GM18520 (cell line): ENCODE data around the gene ZAR1.
"Not testable (repeated sequence)": the region's sequence is repeated elsewhere in the genome, so short reads cannot be mapped to it uniquely, and the experiment has no call there.

Experiments
- ATAC-seq: cut with Tn5 transposase; IDR thresholded peaks from one replicate; pipeline ENCODE4 v1.9.1; 2021; ENCODE audit not compliant: unreplicated experiment

Gene ZAR1

GRCh38 chr4:48490012-48490679 is at the start of gene ZAR1:
Gene ZAR1, plus strand, starts transcription at chr4:48490252. Its CDS starts 40 bp downstream, at chr4:48490292.
- ATAC-seq = no peak

DNA sequence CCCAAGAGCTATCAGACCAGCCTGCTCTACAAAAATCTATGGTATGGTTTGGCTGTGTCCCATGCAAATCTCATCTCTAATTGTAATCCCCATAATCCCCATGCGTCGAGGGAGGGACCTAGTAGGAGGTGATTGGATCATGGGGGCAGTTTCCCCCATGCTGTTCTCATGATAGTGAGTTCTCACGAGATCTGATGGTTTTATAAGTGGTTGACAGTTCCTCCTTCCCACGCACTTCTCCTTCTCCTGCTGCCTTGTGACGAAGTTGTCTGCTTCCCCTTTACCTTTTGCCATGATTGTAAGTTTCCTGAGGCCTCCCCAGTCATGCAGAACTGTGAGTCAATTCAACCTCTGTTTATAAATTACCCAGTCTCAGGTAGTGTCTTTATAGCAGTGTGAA is 49.1 kb upstream of the ZAR1 start:
- not testable (repeated sequence) for ATAC-seq

- ATAC-seq = no peak
Observed at GRCh38 chr4:48445704-48446103, 44.3 kb upstream of the ZAR1 start.

GRCh38 chr4:48446642-48447041 is 43.4 kb upstream of the ZAR1 start:
- no peak for ATAC-seq

DNA sequence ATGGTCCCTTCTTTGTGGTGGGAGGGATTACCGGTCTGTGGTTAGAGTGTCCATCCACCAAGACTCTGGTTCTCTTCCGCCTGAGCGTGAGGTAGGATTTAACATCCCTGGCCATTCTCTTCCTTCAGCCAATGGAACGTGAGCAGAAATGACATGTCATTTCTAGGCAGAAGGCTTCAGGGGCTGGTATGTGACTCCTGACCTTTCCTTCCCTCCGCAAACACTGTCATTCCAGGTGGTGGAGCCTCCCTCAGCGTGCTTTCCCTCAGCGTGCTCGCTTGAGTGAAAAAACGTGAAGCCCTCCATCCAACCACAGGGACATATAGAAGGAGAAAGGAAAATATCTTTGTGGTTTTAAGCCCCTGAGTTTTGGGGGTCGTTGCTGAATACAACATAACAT is 40.9 kb upstream of the ZAR1 start:
- no peak for ATAC-seq

GRCh38 chr4:48450740-48451139 is 39.3 kb upstream of the ZAR1 start:
- ATAC-seq = no peak

GRCh38 chr4:48451656-48452055 is 38.4 kb upstream of the ZAR1 start:
- ATAC-seq = not testable (repeated sequence)

- ATAC-seq = no peak
Observed at GRCh38 chr4:48454591-48454990, 35.5 kb upstream of the ZAR1 start.

GRCh38 chr4:48461000-48461399 is 29.1 kb upstream of the ZAR1 start:
- ATAC-seq = no peak

DNA sequence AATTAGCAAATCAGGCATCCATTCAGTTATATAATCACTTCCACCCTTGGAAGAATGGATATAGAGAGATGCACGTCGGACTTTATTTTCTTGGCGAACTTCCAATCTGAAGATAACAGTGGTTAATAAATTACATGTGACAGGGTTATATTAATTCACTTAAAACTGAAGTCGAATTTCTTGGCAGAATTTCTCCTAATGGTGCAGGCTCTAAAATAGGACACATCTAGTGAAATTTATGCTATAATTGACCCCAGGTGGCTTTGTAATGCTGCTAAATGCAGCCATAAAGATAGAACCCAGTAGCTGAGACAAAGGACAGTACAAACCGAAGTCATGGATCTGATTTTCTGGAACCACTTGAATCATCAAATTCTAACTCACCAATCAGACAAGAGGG is 27.7 kb upstream of the ZAR1 start:
- no peak for ATAC-seq

DNA sequence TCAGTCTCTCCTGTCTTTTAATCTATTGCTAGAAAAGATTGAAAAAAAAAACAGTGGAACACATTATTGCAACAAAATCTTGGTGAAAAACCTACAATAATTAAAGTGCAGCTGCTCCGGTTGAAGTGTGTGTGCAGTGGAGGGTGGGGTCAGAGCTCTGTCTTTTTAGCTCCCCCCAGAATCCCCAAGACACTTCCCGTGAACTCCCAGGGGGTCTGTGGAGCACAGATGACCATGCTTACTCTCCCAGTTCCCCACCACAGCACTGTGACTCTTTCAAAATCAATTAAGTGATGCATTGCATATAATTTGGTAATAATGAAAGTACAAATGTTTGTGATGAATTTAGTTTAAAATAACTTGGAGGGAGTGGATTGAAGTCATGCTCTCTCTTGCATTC is 22.6 kb upstream of the ZAR1 start:
- no peak for ATAC-seq

- no peak for ATAC-seq
Observed at GRCh38 chr4:48467891-48468290, 22.2 kb upstream of the ZAR1 start.

GRCh38 chr4:48470137-48470536 is 19.9 kb upstream of the ZAR1 start:
- no peak for ATAC-seq

- ATAC-seq = no peak
Observed at GRCh38 chr4:48470570-48470969, 19.5 kb upstream of the ZAR1 start.

DNA sequence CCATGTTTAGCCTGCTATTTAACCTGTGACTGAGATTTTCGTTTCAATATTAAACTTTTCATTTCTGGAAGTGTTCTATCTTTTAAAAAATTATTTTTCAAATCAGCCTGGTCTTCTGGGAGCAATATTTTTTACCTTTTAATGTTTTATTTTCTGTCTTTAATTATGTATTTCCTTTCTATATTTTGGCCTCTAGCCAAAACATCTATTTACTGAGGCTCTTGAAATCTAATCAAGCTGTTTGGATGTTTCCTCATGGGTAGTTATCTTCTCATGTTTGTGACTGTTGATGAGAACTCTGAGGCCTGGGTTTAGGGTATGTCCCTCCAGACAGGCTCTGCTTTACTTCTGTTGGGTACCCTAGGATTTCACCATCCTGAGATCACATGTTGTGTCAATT is 17.3 kb upstream of the ZAR1 start:
- ATAC-seq = no peak

DNA sequence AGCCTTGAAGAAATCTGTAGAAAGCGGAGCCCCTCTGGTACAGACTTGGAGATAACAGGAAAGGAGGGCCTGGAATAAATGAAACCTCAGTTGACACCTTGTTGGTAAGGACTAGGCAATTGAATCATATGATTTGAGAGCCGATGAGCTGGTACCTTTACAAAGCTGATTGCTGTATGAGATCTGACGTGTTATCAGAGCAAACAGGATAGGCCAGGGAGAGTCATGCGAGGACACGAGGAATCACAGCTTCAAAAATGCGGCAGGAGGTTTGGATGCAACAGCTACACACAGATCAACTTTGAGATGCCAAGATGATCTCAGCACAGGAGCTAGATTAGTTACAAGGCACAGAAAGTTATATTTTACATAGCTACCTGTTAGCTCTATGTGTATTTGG is 14.3 kb upstream of the ZAR1 start:
- no peak for ATAC-seq

- no peak for ATAC-seq
Observed at GRCh38 chr4:48478273-48478672, 11.8 kb upstream of the ZAR1 start.

- ATAC-seq = no peak
Observed at GRCh38 chr4:48481581-48481980, 8.5 kb upstream of the ZAR1 start.

GRCh38 chr4:48483006-48483776 is 6.9 kb upstream of the ZAR1 start, which contains the start of gene SLC10A4:
Gene SLC10A4, plus strand, starts transcription at chr4:48483343. Its CDS starts 219 bp downstream, at chr4:48483562.
- no peak for ATAC-seq

DNA sequence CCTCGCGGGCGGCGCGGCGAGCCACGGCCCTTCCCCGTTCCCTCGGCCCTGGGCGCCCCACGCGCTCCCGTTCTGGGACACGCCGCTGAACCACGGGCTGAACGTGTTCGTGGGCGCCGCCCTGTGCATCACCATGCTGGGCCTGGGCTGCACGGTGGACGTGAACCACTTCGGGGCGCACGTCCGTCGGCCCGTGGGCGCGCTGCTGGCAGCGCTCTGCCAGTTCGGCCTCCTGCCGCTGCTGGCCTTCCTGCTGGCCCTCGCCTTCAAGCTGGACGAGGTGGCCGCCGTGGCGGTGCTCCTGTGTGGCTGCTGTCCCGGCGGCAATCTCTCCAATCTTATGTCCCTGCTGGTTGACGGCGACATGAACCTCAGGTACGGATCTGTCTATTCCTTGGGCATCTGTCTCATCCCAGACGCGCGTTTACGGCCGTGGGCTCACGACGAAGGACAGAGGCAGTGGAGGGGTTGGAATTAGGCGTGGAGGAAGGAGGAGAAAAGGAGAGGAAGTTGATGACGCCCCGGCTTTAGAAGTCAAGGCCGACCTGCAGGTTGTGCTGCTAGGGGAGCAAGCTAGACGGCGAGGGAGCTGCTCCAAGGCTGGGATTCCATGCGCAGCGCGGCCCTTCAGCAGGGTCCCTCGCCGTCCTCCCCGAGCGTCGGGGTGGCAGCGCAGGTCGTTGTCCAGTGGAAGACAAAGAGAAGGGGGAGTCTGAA is 6.1 kb upstream of the ZAR1 start:
- ATAC-seq = no peak

DNA sequence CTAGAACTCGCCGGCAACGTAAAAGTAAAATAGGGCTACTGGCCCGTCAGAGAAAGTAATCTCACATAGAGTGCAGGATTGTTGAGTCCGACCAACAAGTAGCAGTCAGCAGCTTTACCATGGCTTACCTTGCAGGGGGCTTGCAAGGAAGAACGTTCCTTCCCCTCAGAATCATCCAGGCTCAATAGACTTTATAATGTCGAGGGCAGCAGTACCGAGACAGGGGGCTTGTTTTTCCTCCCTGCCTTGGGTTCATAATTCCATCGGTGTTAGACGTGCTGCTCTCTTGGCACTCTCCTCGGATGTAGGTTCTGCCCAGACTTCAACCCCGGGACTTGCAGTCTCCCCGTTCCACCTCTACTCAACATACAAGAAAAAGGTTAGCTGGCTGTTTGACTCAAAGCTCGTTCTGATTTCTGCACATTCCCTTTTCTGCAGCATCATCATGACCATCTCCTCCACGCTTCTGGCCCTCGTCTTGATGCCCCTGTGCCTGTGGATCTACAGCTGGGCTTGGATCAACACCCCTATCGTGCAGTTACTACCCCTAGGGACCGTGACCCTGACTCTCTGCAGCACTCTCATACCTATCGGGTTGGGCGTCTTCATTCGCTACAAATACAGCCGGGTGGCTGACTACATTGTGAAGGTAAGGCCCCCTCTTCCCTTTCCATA is 5.4 kb upstream of the ZAR1 start:
- no peak for ATAC-seq
